HG02642 (cell line): ENCODE data around the gene CCN5.

Experiments used
- ATAC-seq: cut with Tn5 transposase; IDR thresholded peaks from one replicate; pipeline ENCODE4 v1.9.1; 2021; ENCODE audit warnings: mild to moderate bottlenecking; ENCODE audit not compliant: unreplicated experiment, poor library complexity

The CCN5 gene

GRCh38 chr20:44733341-44734069, 18.3 kb downstream of the CCN5 start:
- ATAC-seq = no peak

DNA sequence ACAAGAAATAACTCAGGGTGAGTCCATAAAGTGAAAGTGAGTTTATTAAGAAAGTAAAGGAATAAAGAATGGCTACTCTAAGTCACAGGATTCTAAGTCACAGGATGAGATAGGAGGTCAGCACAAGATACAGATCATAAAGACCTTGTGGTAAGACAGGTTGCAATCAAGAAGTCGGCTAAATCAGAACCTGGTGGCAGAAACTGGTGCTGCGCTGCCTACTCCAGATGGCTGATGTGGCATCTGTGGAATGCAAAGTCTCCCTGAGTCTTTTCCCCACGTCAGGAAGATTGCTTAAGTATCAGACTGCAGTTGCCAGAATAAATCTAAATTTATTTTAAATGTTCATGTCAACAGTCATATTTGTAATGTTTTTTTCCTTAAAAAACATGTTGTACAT, 19.8 kb downstream of the CCN5 start:
- ATAC-seq = no peak

- ATAC-seq = no peak
These were observed 20.6 kb downstream of the CCN5 start for GRCh38 chr20:44735816-44736169.

DNA sequence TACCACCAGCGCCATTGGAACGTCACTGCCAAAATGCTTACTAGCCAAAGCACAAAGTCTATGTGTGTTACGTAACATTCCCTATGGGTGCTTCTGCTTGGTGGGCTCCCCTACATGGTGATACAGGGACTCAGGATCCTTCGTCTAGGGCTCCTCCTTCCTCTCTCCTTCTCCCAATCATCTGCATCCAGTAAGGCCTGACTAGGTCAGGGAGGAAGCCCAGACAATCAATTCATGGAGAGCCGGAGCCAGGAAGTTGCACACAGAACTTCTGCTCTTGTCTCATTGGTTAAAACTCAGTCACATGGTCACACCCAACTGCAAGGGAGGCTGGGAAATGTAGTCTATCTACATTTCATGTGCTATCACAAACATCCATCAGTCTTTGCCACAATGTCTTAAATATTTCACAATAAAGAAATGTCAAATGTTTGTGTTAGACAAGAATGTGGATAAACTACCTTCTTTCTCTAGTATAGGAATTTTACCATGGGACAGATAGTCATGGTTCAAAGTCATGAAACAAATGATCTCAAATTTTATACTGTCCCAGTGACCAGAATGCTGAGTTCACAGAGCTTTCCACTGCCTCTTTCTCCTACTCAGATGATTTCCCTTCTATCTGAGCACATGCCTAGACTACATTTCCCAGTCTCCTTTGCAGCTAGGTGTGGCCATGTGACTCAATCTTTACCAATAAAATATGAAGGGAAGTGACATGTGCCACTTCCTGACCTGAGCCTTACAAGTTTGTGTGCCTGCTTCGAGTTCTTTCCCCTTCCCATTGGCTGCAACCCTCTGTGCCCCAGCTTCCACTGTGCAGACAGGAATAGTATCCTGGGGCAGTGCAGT, 21.2 kb downstream of the CCN5 start:
- no peak for ATAC-seq

GRCh38 chr20:44737116-44737515, 21.9 kb downstream of the CCN5 start:
- ATAC-seq = no peak

DNA sequence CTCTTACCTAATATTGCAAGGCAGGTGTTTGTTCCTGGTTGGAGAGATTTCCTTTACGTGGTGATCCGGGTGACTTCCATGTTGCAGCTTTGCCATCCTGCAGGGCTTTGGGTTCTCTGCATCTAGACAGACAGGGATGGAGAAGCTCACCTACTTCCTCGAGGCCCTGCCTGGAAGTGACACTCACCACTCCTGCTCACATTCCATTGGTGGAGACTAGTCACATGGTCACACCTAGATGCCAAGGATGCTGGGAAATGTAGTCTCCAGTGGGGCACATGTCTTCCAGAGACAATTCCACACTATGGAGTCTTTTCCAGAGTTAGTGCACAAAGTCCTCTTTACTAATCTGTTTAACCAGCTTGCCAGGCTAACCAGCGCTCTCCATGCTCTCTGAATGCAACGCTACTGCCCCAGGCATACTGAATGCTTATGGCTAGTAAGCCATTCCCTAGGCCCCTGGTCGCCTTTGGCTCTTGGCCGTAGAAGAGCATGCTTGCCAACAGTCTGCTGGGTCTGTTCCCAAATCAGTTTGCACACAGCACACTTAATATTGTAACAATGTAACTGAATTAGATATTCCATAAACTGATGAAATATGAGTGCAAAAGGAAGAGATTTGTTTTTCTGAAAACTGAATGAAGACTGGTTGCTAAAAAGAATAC, 23.8 kb downstream of the CCN5 start:
- ATAC-seq = no peak

DNA sequence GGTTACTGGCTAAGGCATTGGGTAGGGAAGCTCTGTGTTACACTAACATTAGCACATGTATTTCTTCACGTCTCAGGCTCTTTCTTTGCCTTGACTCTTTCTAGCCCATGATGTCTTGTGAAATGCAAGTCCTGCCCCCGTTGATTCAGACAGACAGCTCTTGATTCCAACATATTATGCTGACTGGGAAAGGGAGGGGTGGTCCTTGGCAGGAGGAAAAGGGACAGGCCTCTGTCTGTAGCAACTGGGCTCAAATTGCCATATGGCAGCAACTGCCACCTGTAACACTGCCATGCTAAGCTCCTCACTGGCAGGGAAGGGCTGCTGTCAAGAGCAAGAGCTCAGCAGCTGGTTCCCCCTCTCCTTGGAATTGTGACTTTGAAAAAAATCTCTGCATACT, 24.8 kb downstream of the CCN5 start:
- no peak for ATAC-seq

GRCh38 chr20:44742304-44743079, 27.3 kb downstream of the CCN5 start:
- no peak for ATAC-seq

GRCh38 chr20:44743080-44743701, 28.0 kb downstream of the CCN5 start:
- no peak for ATAC-seq

DNA sequence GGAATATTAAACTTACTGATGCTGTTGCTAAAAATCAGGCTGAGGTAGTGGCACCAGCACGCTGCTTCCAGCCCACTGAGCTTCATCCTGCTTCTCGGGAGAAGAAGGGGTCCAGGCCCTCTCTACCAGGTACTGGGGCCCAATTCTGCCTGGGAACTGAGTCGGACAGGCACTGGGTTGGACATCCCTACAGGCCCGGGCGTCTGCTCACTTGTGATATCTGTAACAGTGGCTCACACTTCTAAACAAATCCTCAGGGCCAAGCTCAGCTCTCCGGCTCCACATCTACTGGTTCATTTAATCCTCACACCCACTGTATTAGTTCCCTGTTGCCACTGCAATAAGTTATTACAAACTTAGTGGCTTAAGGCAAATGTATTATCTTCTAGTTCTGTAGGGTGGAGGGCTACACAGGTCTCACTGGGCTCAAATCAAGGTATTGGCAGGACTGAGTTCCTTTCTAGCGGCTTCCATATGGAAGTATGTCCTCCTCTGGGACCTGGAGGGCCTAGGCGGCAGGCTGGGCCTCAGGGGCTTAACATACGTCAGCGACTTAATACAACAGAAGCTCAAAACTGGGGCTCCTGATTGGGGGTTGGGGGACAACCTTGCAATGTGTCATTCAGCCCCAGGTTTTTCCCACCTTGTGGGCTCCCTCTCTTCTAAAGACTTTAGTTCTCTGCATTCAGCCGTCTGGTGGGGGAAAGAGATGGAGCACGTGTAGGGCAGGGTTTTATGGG, 28.9 kb downstream of the CCN5 start:
- no peak for ATAC-seq

DNA sequence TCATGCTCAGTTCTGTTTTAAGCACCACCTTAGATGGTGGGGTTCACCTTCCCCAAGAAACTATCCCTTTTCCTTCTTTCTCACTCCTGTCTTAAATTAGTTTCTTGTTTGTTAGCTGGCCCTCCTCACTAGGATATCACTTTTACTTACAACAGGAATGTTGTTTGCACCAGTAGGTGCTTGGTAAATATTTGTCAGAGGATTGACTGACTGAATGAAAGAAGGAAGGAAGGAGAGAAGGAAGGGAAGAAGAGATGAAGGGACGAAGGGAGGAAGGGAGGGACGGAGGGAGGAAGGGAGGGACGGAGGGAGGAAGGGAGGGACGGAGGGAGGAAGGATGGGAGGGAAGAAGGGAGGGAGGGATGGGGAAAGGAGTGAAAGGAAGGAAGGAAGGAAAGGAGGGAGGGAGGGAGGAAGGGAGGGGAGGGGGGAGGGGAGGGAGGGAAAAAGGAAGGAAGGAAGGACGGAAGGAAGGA, 30.0 kb downstream of the CCN5 start:
- no peak for ATAC-seq

- no peak for ATAC-seq
These were observed 30.6 kb downstream of the CCN5 start, which contains the start of gene KCNK15 for GRCh38 chr20:44745598-44746366. TSS of gene KCNK15 (plus strand) at chr20:44745865. CDS start at chr20:44745911, 46 bp downstream.

- ATAC-seq = no peak
These were observed 31.4 kb downstream of the CCN5 start for GRCh38 chr20:44746367-44747165.

GRCh38 chr20:44747166-44748004, 32.2 kb downstream of the CCN5 start:
- no peak for ATAC-seq

GRCh38 chr20:44748005-44748370, 32.8 kb downstream of the CCN5 start:
- no peak for ATAC-seq

GRCh38 chr20:44750081-44750805, 35.1 kb downstream of the CCN5 start:
- no peak for ATAC-seq
